ENCODE results near the gene MGA. TPM values are rescaled to one million over a fixed set of nuclear protein-coding genes. Genes with fewer than 3 reads are reported as not detected.
"Not testable (repeated sequence)": the region's sequence is repeated elsewhere in the genome, so short reads cannot be mapped to it uniquely, and the experiment has no call there.

The MGA gene
- total RNA-seq, 1 experiment from 2014 or later: 35.9 TPM

- TF ChIP-seq USF2 (CRISPR knock-in tag; IDR thresholded peaks at IDR 0.05) (no peak), ETV6 (CRISPR knock-in tag; IDR thresholded peaks at IDR 0.05) (no peak)
Observed at GRCh38 chr15:41716864-41717263, 56.7 kb downstream of the MGA start (continued).

- H3K4me1 Mint-ChIP-seq: no peaks in the 10 kb centered on the region
Observed at GRCh38 chr15:41727143-41727542, 66.9 kb downstream of the MGA start.

GRCh38 chr15:41728061-41728460, 67.9 kb downstream of the MGA start:
- not testable (repeated sequence) for DNase-seq (ENCODE audit: low spot score); H3K4me3 Mint-ChIP-seq; H3K9me3 Mint-ChIP-seq; H3K4me1 Mint-ChIP-seq; H3K27ac Mint-ChIP-seq; H3K36me3 Mint-ChIP-seq; H3K27me3 Mint-ChIP-seq (ENCODE audit: low read depth); ATAC-seq
- POLR2A ChIA-PET: interaction anchor here (0.6 kb wide), 1 partner anchor 116 kb away, joined by 7 read pairs; no protein-coding TSS in a partner anchor
- CTCF ChIA-PET: interaction anchor here (1.5 kb wide), 1 partner anchor 45 kb away, joined by 3 read pairs; no protein-coding TSS in a partner anchor

More at GRCh38 chr15:41727143-41727542, 66.9 kb downstream of the MGA start:
- no peak for ATAC-seq
- H3K4me3 Mint-ChIP-seq: no peak overlapping the region
- CTCF ChIA-PET: interaction anchor here (1.5 kb wide), 1 partner anchor 46 kb away, joined by 3 read pairs; no protein-coding TSS in a partner anchor
- H3K9me3 Mint-ChIP-seq: no peaks in the 10 kb centered on the region
- H3K36me3 Mint-ChIP-seq: peaks cover 8% of the 10 kb centered on the region; the same call in 1 of the 2 replicates
- no peak for DNase-seq (ENCODE audit: low spot score)
- POLR2A ChIA-PET: no interaction called here
- TF ChIP-seq ZNF232 (CRISPR knock-in tag; IDR thresholded peaks at IDR 0.05): no peak
- no peak for TF ChIP-seq ATF1 (CRISPR knock-in tag; IDR thresholded peaks at IDR 0.05)
- H3K27ac Mint-ChIP-seq: no peak overlapping the region
- no peaks in the 10 kb centered on the region for H3K27me3 Mint-ChIP-seq (ENCODE audit: low read depth)

GRCh38 chr15:41730543-41730942, 70.3 kb downstream of the MGA start:
- H3K27me3 Mint-ChIP-seq (ENCODE audit: low read depth): no peaks in the 10 kb centered on the region
- no peaks in the 10 kb centered on the region for H3K9me3 Mint-ChIP-seq
- DNase-seq (ENCODE audit: low spot score) (no peak), ATAC-seq (no peak)
- CTCF ChIA-PET: no interaction called here
- no peaks in the 10 kb centered on the region for H3K4me1 Mint-ChIP-seq
- H3K27ac Mint-ChIP-seq: no peak overlapping the region
- H3K36me3 Mint-ChIP-seq: peaks cover 23% of the 10 kb centered on the region
- TF ChIP-seq CDX4 (CRISPR knock-in tag; IDR thresholded peaks at IDR 0.05; ENCODE audit: borderline replicate concordance) (no peak), CREB1 (CRISPR knock-in tag; IDR thresholded peaks at IDR 0.05) (no peak), CREM (CRISPR knock-in tag; IDR thresholded peaks at IDR 0.05) (no peak), USF2 (CRISPR knock-in tag; IDR thresholded peaks at IDR 0.05) (no peak), TCF7 (CRISPR knock-in tag; IDR thresholded peaks at IDR 0.05; ENCODE audit: low read depth) (no peak), FOXP1 (CRISPR knock-in tag; IDR thresholded peaks at IDR 0.05; ENCODE audit: borderline replicate concordance) (no peak), GTF2I (CRISPR knock-in tag; conservative IDR thresholded peaks at IDR 0.05) (no peak), TP53 (CRISPR knock-in tag; IDR thresholded peaks at IDR 0.05) (no peak), ZNF512 (CRISPR knock-in tag; IDR thresholded peaks at IDR 0.05; ENCODE audit: borderline replicate concordance) (no peak), HMGXB4 (CRISPR knock-in tag; IDR thresholded peaks at IDR 0.05) (no peak), PRDM15 (CRISPR knock-in tag; IDR thresholded peaks at IDR 0.05) (no peak), ZNF263 (CRISPR knock-in tag; IDR thresholded peaks at IDR 0.05; ENCODE audit: low read depth) (no peak), E2F4 (CRISPR knock-in tag; IDR thresholded peaks at IDR 0.05; ENCODE audit: borderline replicate concordance, low read depth) (no peak), TEAD1 (CRISPR knock-in tag; IDR thresholded peaks at IDR 0.05) (no peak), ZMAT4 (CRISPR knock-in tag; IDR thresholded peaks at IDR 0.05) (no peak), JAZF1 (CRISPR knock-in tag; IDR thresholded peaks at IDR 0.05) (no peak), ATF1 (CRISPR knock-in tag; IDR thresholded peaks at IDR 0.05) (no peak)
- POLR2A ChIA-PET: no interaction called here
- no peak overlapping the region for H3K4me3 Mint-ChIP-seq

Data from WTC11 (cell line).